Mesenchymal stem cell (in vitro differentiated cells and primary cell): Measurements from ENCODE around the gene HEXA.
"Not testable (repeated sequence)": the region's sequence is repeated elsewhere in the genome, so short reads cannot be mapped to it uniquely, and the experiment has no call there.

Experiments
- DNase-seq: peaks from one replicate; pipeline ENCODE4 v3.0.0-alpha.2; 2013
- H2AFZ ChIP-seq: one replicate; pipeline ENCODE4 v1.6.1; 2013; ENCODE audit warnings: low read depth, mild to moderate bottlenecking, control low read depth, inconsistent platforms, low read length, moderate library complexity
- H2AK5ac ChIP-seq: 2 replicates; pipeline ENCODE4 v1.6.1; 2013; ENCODE audit warnings: low read length, moderate library complexity, mild to moderate bottlenecking, inconsistent platforms; ENCODE audit not compliant: severe bottlenecking
- H2BK120ac ChIP-seq: one replicate; pipeline ENCODE4 v1.6.1; 2013; ENCODE audit warnings: low read depth, mild to moderate bottlenecking, inconsistent platforms, low read length, moderate library complexity
- H2BK12ac ChIP-seq, 2 experiments: one replicate each; pipeline ENCODE4 v1.6.1; 2013; ENCODE audit warnings: inconsistent platforms in 2 of 2, low read length in 2 of 2, mild to moderate bottlenecking in 2 of 2, moderate library complexity in 2 of 2, control low read depth in 1 of 2
- H2BK15ac ChIP-seq: one replicate; pipeline ENCODE4 v1.6.1; 2013; ENCODE audit warnings: mild to moderate bottlenecking, low read depth, inconsistent platforms; ENCODE audit not compliant: poor library complexity, severe bottlenecking
- H2BK5ac ChIP-seq: 2 replicates; pipeline ENCODE4 v1.6.1; 2013; ENCODE audit warnings: low read depth, mild to moderate bottlenecking, low read length, control low read depth, inconsistent platforms; ENCODE audit not compliant: poor library complexity, severe bottlenecking
- H3K14ac ChIP-seq, 2 experiments: one replicate each; pipeline ENCODE4 v1.6.1; 2013; ENCODE audit warnings: inconsistent platforms in 2 of 2, low read length in 2 of 2, control low read depth in 1 of 2, mild to moderate bottlenecking in 1 of 2, moderate library complexity in 1 of 2
- H3K18ac ChIP-seq, 2 experiments: one replicate each; pipeline ENCODE4 v1.6.1; 2013; ENCODE audit warnings: inconsistent platforms in 2 of 2, low read length in 2 of 2, control low read depth in 1 of 2, low read depth in 1 of 2, mild to moderate bottlenecking in 1 of 2
- H3K23ac ChIP-seq, 2 experiments: one replicate each; pipeline ENCODE4 v1.6.1; 2013; ENCODE audit warnings: inconsistent platforms in 2 of 2, low read length in 2 of 2, mild to moderate bottlenecking in 2 of 2, moderate library complexity in 2 of 2, control low read depth in 1 of 2
- H3K27ac ChIP-seq: 2 replicates; pipeline ENCODE4 v1.5.1; 2013; ENCODE audit warnings: mild to moderate bottlenecking, moderate library complexity, low read length, control low read depth, inconsistent platforms; ENCODE audit not compliant: poor library complexity, severe bottlenecking
- H3K27me3 ChIP-seq, 2 experiments: 2 replicates each; pipeline versions ENCODE4 v1.6.1 to v1.7.0; 2013; ENCODE audit warnings: low read length in 2 of 2, mild to moderate bottlenecking in 2 of 2, moderate library complexity in 2 of 2, control low read depth in 1 of 2, inconsistent platforms in 1 of 2; ENCODE audit not compliant: control insufficient read depth in 1 of 2, insufficient read depth in 1 of 2
- H3K36me3 ChIP-seq, 2 experiments: 2 replicates each; pipeline versions ENCODE4 v1.6.1 to v1.7.0; 2013; ENCODE audit warnings: low read length in 2 of 2, control low read depth in 1 of 2, inconsistent platforms in 1 of 2, low read depth in 1 of 2, mild to moderate bottlenecking in 1 of 2; ENCODE audit not compliant: insufficient read depth in 2 of 2, control insufficient read depth in 1 of 2
- H3K4ac ChIP-seq, 2 experiments: one replicate each; pipeline ENCODE4 v1.6.1; 2013; ENCODE audit warnings: inconsistent platforms in 2 of 2, low read length in 2 of 2, mild to moderate bottlenecking in 2 of 2, moderate library complexity in 2 of 2, control low read depth in 1 of 2, low read depth in 1 of 2
- H3K4me1 ChIP-seq: 2 replicates; pipeline ENCODE4 v1.6.1; 2013; ENCODE audit warnings: low read depth, low read length, control low read depth; ENCODE audit not compliant: control insufficient read depth, insufficient read depth
- H3K4me2 ChIP-seq: 2 replicates; pipeline ENCODE4 v1.6.1; 2013; ENCODE audit warnings: low read length, mild to moderate bottlenecking, inconsistent platforms; ENCODE audit not compliant: poor library complexity, severe bottlenecking
- H3K4me3 ChIP-seq, 2 experiments: 2 replicates each; pipeline versions ENCODE4 v1.5.1 to v1.7.0; 2013; ENCODE audit warnings: low read length in 2 of 2, mild to moderate bottlenecking in 2 of 2, control low read depth in 1 of 2, low read depth in 1 of 2; ENCODE audit not compliant: insufficient read depth in 1 of 2
- H3K79me1 ChIP-seq: replicated peaks from 2 replicates; pipeline ENCODE4 v1.6.1; 2013; ENCODE audit warnings: mild to moderate bottlenecking, control low read depth, low read length, inconsistent platforms; ENCODE audit not compliant: poor library complexity, severe bottlenecking
- H3K9ac ChIP-seq: 2 replicates; pipeline ENCODE4 v1.7.0; 2013; ENCODE audit warnings: mild to moderate bottlenecking, low read length, moderate library complexity
- H3K9me3 ChIP-seq: 2 replicates; pipeline ENCODE4 v1.7.0; 2013; ENCODE audit warnings: mild to moderate bottlenecking, low read length; ENCODE audit not compliant: control insufficient read depth
- H4K8ac ChIP-seq: one replicate; pipeline ENCODE4 v1.6.1; 2013; ENCODE audit warnings: inconsistent platforms, mild to moderate bottlenecking, low read length, moderate library complexity
- H4K91ac ChIP-seq: one replicate; pipeline ENCODE4 v1.6.1; 2013; ENCODE audit warnings: mild to moderate bottlenecking, low read length, inconsistent platforms
- WGBS: methylation state at CpG from one replicate; pipeline ENCODE4 v1.1.7; 2013; ENCODE audit warnings: mixed read lengths; 5-methylcytosine and 5-hydroxymethylcytosine counted together

Gene HEXA

DNA sequence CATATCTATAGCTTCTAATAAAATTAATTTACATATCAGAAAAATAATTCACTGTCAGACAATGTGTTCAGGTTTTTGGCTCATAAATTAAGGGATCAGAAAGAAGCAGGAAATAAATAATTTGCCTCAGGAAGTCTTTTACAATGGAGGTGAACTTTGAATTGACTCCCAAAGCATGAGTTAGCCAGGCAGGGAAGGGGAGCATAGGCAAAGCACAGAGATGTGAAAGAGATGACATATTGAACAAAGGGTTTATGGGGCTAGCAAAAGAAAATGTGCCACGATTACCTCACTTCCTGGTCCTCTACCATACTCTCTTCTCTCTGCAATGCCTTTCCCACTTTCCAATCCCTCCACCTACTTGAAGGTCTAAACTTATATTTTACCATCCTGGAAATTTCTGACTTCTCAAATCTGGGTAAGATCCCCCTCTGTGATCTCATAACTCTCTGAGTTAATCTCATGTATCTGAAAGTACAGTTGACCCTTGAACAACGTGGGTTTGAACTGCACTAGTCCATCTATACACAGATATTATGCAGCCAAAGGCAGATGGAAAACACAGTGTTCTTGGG, 4.1 kb upstream of the HEXA start:
- Histone ChIP-seq H2BK120ac (no peak overlapping the region), H4K8ac (no peak overlapping the region), H2BK15ac (no peak overlapping the region), H3K9me3 (no peaks in the 10 kb centered on the region), H3K79me1 (peaks cover 3% of the 10 kb centered on the region), H3K36me3 (no peaks in the 10 kb centered on the region), H3K4me2 (no peak overlapping the region), H3K14ac (no peak overlapping the region), H2BK12ac (no peak overlapping the region), H3K9ac (no peak overlapping the region), H3K27me3 (peaks cover 27 to 40% of the 10 kb centered on the region in 2 experiments), H3K18ac (no peak overlapping the region), H3K27ac (no peak overlapping the region), H3K4me3 (no peak overlapping the region), H4K91ac (no peak overlapping the region), H3K4me1 (no peaks in the 10 kb centered on the region), H2BK5ac (no peak overlapping the region), H2AFZ (peak overlapping the region; percentile 24), H2AK5ac (no peak overlapping the region), H3K4ac (no peak overlapping the region), H3K23ac (no peak overlapping the region)
- 90% methylated on average over 1 of the region's 2 CpGs for WGBS
- no peak for DNase-seq

DNA sequence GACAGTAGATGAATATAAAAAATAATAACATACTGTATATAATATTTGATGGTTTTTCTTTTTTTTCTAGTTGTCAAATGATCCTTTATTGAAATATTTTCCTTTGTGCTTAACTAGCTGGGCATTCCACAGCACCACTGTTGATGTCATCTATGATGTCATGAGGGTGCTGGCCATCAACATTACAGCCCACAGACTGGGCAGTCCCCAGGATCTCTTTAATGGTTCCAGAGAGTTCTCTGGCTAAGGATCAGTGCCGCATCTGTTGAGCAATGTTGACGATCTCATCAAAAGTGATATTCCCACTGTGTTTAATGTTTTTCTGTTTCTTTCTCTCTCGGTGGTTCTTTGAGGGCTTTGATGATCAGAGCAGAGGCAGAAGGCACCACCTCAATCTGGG, 3.3 kb upstream of the HEXA start:
- H4K8ac ChIP-seq, H2AFZ ChIP-seq, H4K91ac ChIP-seq, H3K79me1 ChIP-seq, H3K27ac ChIP-seq, H3K9me3 ChIP-seq, H2BK12ac ChIP-seq, H3K4ac ChIP-seq, H3K4me3 ChIP-seq, H2BK15ac ChIP-seq, H2BK5ac ChIP-seq, H3K4me2 ChIP-seq, H3K4me1 ChIP-seq, H3K36me3 ChIP-seq, H3K18ac ChIP-seq, H3K9ac ChIP-seq, H3K14ac ChIP-seq, H2BK120ac ChIP-seq, H3K23ac ChIP-seq, H2AK5ac ChIP-seq: not testable (repeated sequence)
- H3K27me3 ChIP-seq: peaks cover 21 to 31% of the 10 kb centered on the region in 2 experiments
- DNase-seq: peak; percentile 7
- WGBS: 91% methylated on average over 3 of the region's 3 CpGs

DNA sequence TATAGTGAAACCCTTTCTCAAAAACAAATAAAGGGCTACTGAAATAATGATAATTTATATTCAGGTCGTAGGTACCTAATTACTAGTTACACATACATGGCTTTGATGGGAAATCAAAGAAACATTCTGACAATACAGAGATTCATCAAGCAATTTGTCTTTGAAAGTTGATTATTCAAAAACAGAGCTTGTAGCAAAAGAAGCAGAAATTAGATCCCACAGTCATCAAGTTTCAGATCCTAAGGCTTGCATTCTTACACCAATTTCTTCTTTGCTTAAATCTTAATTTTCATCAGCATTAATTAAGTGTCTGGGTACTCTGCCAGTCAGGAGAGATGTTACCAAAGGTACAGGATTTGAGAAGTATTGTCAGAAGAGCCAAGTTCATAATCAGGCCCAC, 1.5 kb upstream of the HEXA start:
- 100% methylated on average over 1 of the region's 1 CpG for WGBS
- no peak overlapping the region for H3K27ac ChIP-seq
- H3K14ac ChIP-seq: no peak overlapping the region
- H3K4me2 ChIP-seq: no peak overlapping the region
- H3K27me3 ChIP-seq: peaks cover 7 to 13% of the 10 kb centered on the region in 2 experiments
- H2BK12ac ChIP-seq: no peak overlapping the region
- H2BK15ac ChIP-seq: no peak overlapping the region
- no peak overlapping the region for H2BK120ac ChIP-seq
- peak overlapping the region; percentile 96 for H3K9ac ChIP-seq
- no peaks in the 10 kb centered on the region for H3K9me3 ChIP-seq
- no peak overlapping the region for H3K4ac ChIP-seq
- H3K4me3 ChIP-seq: no peak overlapping the region
- peaks cover 0 to 3% of the 10 kb centered on the region in 2 experiments for H3K36me3 ChIP-seq
- peaks cover 1% of the 10 kb centered on the region for H3K4me1 ChIP-seq
- H3K18ac ChIP-seq: no peak overlapping the region
- no peak for DNase-seq
- no peak overlapping the region for H3K23ac ChIP-seq
- H4K91ac ChIP-seq: no peak overlapping the region
- H3K79me1 ChIP-seq: peaks cover 8% of the 10 kb centered on the region
- no peak overlapping the region for H2AFZ ChIP-seq
- no peak overlapping the region for H2BK5ac ChIP-seq
- H4K8ac ChIP-seq: no peak overlapping the region
- H2AK5ac ChIP-seq: no peak overlapping the region

DNA sequence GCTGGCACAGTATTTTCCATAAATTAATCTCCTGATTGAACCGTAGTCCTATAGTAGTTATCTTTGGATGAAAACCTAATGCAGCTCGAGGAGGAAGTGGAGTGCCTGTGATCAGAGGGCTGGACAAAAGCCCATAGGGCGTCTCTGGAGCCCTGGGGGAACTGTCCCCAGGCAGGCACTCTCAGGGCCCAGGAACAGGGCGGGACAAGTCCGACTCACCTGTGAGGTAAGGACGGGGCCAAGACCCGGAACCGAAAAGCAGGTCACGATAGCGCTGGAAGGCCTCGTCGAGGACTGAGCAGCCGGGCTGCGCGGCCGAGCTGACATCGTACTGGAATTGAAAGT, 341 bp downstream of the HEXA start:
- H3K23ac ChIP-seq: no peak overlapping the region
- peak overlapping the region in 1 of 2 experiments; percentile 30 for H3K14ac ChIP-seq
- peak overlapping the region in 1 of 2 experiments; percentile 70 for H2BK12ac ChIP-seq
- H3K9ac ChIP-seq: peak overlapping the region; percentile 96
- no peaks in the 10 kb centered on the region for H3K9me3 ChIP-seq
- peaks cover 0 to 2% of the 10 kb centered on the region in 2 experiments for H3K27me3 ChIP-seq
- peaks cover 5 to 10% of the 10 kb centered on the region in 2 experiments for H3K36me3 ChIP-seq
- peak overlapping the region; percentile 55 for H3K4me2 ChIP-seq
- peaks cover 5% of the 10 kb centered on the region for H3K4me1 ChIP-seq
- no peak for DNase-seq
- peak overlapping the region; percentile 35 for H2AK5ac ChIP-seq
- H4K8ac ChIP-seq: peak overlapping the region; percentile 99
- H2BK15ac ChIP-seq: peak overlapping the region; percentile 73
- peak overlapping the region; percentile 6 for H2BK120ac ChIP-seq
- under 1% methylated on average over 17 of the region's 17 CpGs for WGBS
- H4K91ac ChIP-seq: peak overlapping the region; percentile 95
- H3K4ac ChIP-seq: peak overlapping the region; percentile 73 to 94
- H3K18ac ChIP-seq: peak overlapping the region; percentile 63 to 95
- peak overlapping the region; percentile 63 to 88 for H3K4me3 ChIP-seq
- H3K79me1 ChIP-seq: peaks cover 18% of the 10 kb centered on the region
- H2BK5ac ChIP-seq: no peak overlapping the region
- peak overlapping the region; percentile 53 for H3K27ac ChIP-seq
- H2AFZ ChIP-seq: peak overlapping the region; percentile 39
